Astrocyte (in vitro differentiated cells and primary cell): ENCODE results near the gene KRTAP1-1. TPM values are rescaled to one million over a fixed set of nuclear protein-coding genes. Genes with fewer than 3 reads are reported as not detected.

Experiments used
- DNase-seq: peaks from one replicate; pipeline ENCODE4 v3.0.0-alpha.2; 2010; ENCODE audit warnings: low read depth
- FAIRE-seq: peaks from 2 replicates; lab custom pipeline; 2011; peaks lifted over from hg19 to GRCh38; lab: Jason Lieb, UNC
- H2AFZ ChIP-seq: 2 replicates; pipeline ENCODE4 v1.6.0; 2012; ENCODE audit warnings: low read depth, low read length, inconsistent platforms
- H3K27ac ChIP-seq: 2 replicates; pipeline ENCODE4 v1.5.1; 2011; ENCODE audit warnings: low read depth, low read length, inconsistent platforms
- H3K27me3 ChIP-seq: 2 replicates; pipeline ENCODE4 v1.6.0; 2011; ENCODE audit warnings: low read length, inconsistent platforms; ENCODE audit not compliant: insufficient read depth
- H3K36me3 ChIP-seq: 2 replicates; pipeline ENCODE4 v1.5.1; 2011; ENCODE audit warnings: low read length, inconsistent platforms; ENCODE audit not compliant: insufficient read depth
- H3K4me1 ChIP-seq: 2 replicates; pipeline ENCODE4 v1.5.1; 2011; ENCODE audit warnings: low read length, inconsistent platforms; ENCODE audit not compliant: insufficient read depth
- H3K4me2 ChIP-seq: 2 replicates; pipeline ENCODE4 v1.6.0; 2012; ENCODE audit warnings: low read length, inconsistent platforms
- H3K4me3 ChIP-seq: 2 replicates; pipeline ENCODE4 v1.5.1; 2011; ENCODE audit warnings: low read depth, mild to moderate bottlenecking, low read length, inconsistent platforms; ENCODE audit not compliant: insufficient read depth
- H3K79me2 ChIP-seq: 2 replicates; pipeline ENCODE4 v1.6.0; 2012; ENCODE audit warnings: mild to moderate bottlenecking, low read length, inconsistent platforms; ENCODE audit not compliant: insufficient read depth
- H3K9ac ChIP-seq: 2 replicates; pipeline ENCODE4 v1.6.0; 2012; ENCODE audit warnings: mild to moderate bottlenecking, low read length, inconsistent platforms
- H3K9me3 ChIP-seq: 2 replicates; pipeline ENCODE4 v1.5.1; 2012; ENCODE audit warnings: low read depth, mild to moderate bottlenecking, low read length, inconsistent platforms; ENCODE audit not compliant: insufficient read depth
- H4K20me1 ChIP-seq: 2 replicates; pipeline ENCODE4 v1.6.0; 2012; ENCODE audit warnings: low read length, inconsistent platforms; ENCODE audit not compliant: insufficient read depth
- H3K27ac Mint-ChIP-seq: one replicate; pipeline ENCODE4 v1.8.0; 2021; ENCODE audit warnings: mild to moderate bottlenecking, mixed read lengths; ENCODE audit not compliant: unreplicated experiment
- H3K27me3 Mint-ChIP-seq: one replicate; pipeline ENCODE4 v1.8.0; 2021; ENCODE audit warnings: low read depth, mixed read lengths; ENCODE audit not compliant: unreplicated experiment
- H3K36me3 Mint-ChIP-seq: one replicate; pipeline ENCODE4 v1.8.0; 2021; ENCODE audit warnings: low read depth, mixed read lengths; ENCODE audit not compliant: unreplicated experiment
- H3K4me1 Mint-ChIP-seq: one replicate; pipeline ENCODE4 v1.8.0; 2021; ENCODE audit warnings: low read depth, mixed read lengths; ENCODE audit not compliant: unreplicated experiment
- H3K4me3 Mint-ChIP-seq: one replicate; pipeline ENCODE4 v1.8.0; 2021; ENCODE audit warnings: mild to moderate bottlenecking, moderate library complexity, mixed read lengths; ENCODE audit not compliant: unreplicated experiment
- H3K9me3 Mint-ChIP-seq: one replicate; pipeline ENCODE4 v1.8.0; 2021; ENCODE audit warnings: mild to moderate bottlenecking, mixed read lengths; ENCODE audit not compliant: unreplicated experiment
- EZH2 ChIP-seq: IDR thresholded peaks from 2 replicates; pipeline ENCODE4 v1.6.1; 2012; ENCODE audit warnings: mild to moderate bottlenecking, low read length, inconsistent platforms; ENCODE audit not compliant: insufficient read depth
- total RNA-seq: library from RNA; stranded (reverse); gene quantifications from 2 replicates; pipeline ENCODE4 v1.2.1, GENCODE V29; 2021
- TF ChIP-seq, protein P1 (sequence below): IDR thresholded peaks from 2 replicates; pipeline ENCODE4 v1.5.1; 2011; ENCODE audit warnings: low read depth, mild to moderate bottlenecking, inconsistent platforms, low read length, moderate library complexity; ENCODE audit not compliant: insufficient read depth

Gene KRTAP1-1
- total RNA-seq, 1 donor from 2014 or later = not detected

- H3K4me1 Mint-ChIP-seq = no peaks in the 10 kb centered on the region
- Histone ChIP-seq H3K79me2 (no peaks in the 10 kb centered on the region), H3K4me2 (no peak overlapping the region), H3K4me1 (no peaks in the 10 kb centered on the region), H4K20me1 (no peaks in the 10 kb centered on the region), H3K4me3 (no peak overlapping the region), H2AFZ (no peak overlapping the region), H3K36me3 (no peaks in the 10 kb centered on the region), H3K27me3 (no peaks in the 10 kb centered on the region), H3K27ac (no peak overlapping the region), H3K9ac (no peak overlapping the region), H3K9me3 (no peaks in the 10 kb centered on the region)
- no peaks in the 10 kb centered on the region for H3K9me3 Mint-ChIP-seq
- H3K36me3 Mint-ChIP-seq = no peaks in the 10 kb centered on the region
- no peak for FAIRE-seq
- no peak for DNase-seq
- no peak for TF ChIP-seq EZH2
- TF ChIP-seq, protein P1, sequence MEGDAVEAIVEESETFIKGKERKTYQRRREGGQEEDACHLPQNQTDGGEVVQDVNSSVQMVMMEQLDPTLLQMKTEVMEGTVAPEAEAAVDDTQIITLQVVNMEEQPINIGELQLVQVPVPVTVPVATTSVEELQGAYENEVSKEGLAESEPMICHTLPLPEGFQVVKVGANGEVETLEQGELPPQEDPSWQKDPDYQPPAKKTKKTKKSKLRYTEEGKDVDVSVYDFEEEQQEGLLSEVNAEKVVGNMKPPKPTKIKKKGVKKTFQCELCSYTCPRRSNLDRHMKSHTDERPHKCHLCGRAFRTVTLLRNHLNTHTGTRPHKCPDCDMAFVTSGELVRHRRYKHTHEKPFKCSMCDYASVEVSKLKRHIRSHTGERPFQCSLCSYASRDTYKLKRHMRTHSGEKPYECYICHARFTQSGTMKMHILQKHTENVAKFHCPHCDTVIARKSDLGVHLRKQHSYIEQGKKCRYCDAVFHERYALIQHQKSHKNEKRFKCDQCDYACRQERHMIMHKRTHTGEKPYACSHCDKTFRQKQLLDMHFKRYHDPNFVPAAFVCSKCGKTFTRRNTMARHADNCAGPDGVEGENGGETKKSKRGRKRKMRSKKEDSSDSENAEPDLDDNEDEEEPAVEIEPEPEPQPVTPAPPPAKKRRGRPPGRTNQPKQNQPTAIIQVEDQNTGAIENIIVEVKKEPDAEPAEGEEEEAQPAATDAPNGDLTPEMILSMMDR = no peak
- H3K27ac Mint-ChIP-seq = no peak overlapping the region
- no peaks in the 10 kb centered on the region for H3K27me3 Mint-ChIP-seq
- H3K4me3 Mint-ChIP-seq = no peak overlapping the region
These were observed 28.7 kb downstream of the KRTAP1-1 start for GRCh38 chr17:41012326-41013120.

- Histone ChIP-seq H3K9me3 (no peaks in the 10 kb centered on the region), H3K27me3 (no peaks in the 10 kb centered on the region), H3K36me3 (no peaks in the 10 kb centered on the region), H3K79me2 (no peaks in the 10 kb centered on the region), H3K4me2 (no peak overlapping the region), H3K4me3 (no peak overlapping the region), H4K20me1 (no peaks in the 10 kb centered on the region), H3K27ac (no peak overlapping the region), H3K4me1 (no peaks in the 10 kb centered on the region), H3K9ac (no peak overlapping the region), H2AFZ (no peak overlapping the region)
- Mint-ChIP-seq H3K27me3 (peaks cover 2% of the 10 kb centered on the region), H3K36me3 (no peaks in the 10 kb centered on the region), H3K9me3 (no peaks in the 10 kb centered on the region), H3K27ac (no peak overlapping the region), H3K4me3 (no peak overlapping the region), H3K4me1 (no peaks in the 10 kb centered on the region)
- no peak for TF ChIP-seq EZH2
- no peak for DNase-seq
- FAIRE-seq = no peak
These were observed 30.8 kb downstream of the KRTAP1-1 start for GRCh38 chr17:41010441-41010840.

DNA sequence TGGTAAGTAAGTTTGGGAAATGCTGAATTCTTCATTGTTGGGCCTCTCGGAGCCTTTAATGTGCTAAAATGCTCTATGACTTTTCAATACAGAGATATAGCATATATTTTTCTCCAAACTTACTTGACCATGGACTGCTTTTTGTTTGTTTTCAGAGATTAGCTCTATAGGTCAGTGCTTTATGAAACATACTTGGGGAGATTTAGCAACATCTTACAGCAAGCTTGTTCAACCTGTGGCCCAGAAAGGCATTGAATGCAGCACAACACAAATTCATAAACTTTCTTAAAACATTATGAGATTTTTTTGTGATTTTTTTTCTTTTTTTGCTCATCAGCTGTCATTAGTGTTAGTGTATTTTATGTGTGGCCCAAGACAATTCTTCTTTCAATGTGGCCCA lies 31.3 kb downstream of the KRTAP1-1 start:
- DNase-seq (no peak), FAIRE-seq (no peak)
- H3K4me3 ChIP-seq = no peak overlapping the region
- Mint-ChIP-seq H3K27ac (no peak overlapping the region), H3K4me3 (no peak overlapping the region), H3K4me1 (no peaks in the 10 kb centered on the region), H3K36me3 (no peaks in the 10 kb centered on the region), H3K27me3 (peaks cover 2% of the 10 kb centered on the region), H3K9me3 (no peaks in the 10 kb centered on the region)
- H3K36me3 ChIP-seq = no peaks in the 10 kb centered on the region
- no peak overlapping the region for H3K27ac ChIP-seq
- H3K9me3 ChIP-seq = no peaks in the 10 kb centered on the region
- no peaks in the 10 kb centered on the region for H3K4me1 ChIP-seq
- H3K4me2 ChIP-seq = no peak overlapping the region
- TF ChIP-seq, protein P1 = no peak
- no peak for TF ChIP-seq EZH2
- H3K27me3 ChIP-seq = no peaks in the 10 kb centered on the region
- no peaks in the 10 kb centered on the region for H3K79me2 ChIP-seq
- H2AFZ ChIP-seq = no peak overlapping the region
- H3K9ac ChIP-seq = no peak overlapping the region
- no peaks in the 10 kb centered on the region for H4K20me1 ChIP-seq
